Lower leg skin (tissue), 3 donors: ENCODE data around the gene LY6G5C.

Experiments
- POLR2A ChIP-seq, 2 donors: fragments of 450-650 bp; IDR thresholded peaks; one replicate each; pipeline ENCODE4 v1.6.1; 2016 to 2017; ENCODE audit warnings: antibody characterized with exemption in 2 of 2, mild to moderate bottlenecking in 1 of 2, moderate library complexity in 1 of 2
- TF ChIP-seq, protein P1 (sequence below), 3 donors: fragments of 450-650 bp; IDR thresholded peaks; one replicate each; pipeline ENCODE4 v1.5.1; 2016; ENCODE audit warnings: antibody characterized with exemption in 3 of 3, mild to moderate bottlenecking in 3 of 3, moderate library complexity in 2 of 3

GRCh38 chr6:31687321-31687720 lies 6.5 kb upstream of the LY6G5C start:
- TF ChIP-seq, protein P1, sequence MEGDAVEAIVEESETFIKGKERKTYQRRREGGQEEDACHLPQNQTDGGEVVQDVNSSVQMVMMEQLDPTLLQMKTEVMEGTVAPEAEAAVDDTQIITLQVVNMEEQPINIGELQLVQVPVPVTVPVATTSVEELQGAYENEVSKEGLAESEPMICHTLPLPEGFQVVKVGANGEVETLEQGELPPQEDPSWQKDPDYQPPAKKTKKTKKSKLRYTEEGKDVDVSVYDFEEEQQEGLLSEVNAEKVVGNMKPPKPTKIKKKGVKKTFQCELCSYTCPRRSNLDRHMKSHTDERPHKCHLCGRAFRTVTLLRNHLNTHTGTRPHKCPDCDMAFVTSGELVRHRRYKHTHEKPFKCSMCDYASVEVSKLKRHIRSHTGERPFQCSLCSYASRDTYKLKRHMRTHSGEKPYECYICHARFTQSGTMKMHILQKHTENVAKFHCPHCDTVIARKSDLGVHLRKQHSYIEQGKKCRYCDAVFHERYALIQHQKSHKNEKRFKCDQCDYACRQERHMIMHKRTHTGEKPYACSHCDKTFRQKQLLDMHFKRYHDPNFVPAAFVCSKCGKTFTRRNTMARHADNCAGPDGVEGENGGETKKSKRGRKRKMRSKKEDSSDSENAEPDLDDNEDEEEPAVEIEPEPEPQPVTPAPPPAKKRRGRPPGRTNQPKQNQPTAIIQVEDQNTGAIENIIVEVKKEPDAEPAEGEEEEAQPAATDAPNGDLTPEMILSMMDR (IDR thresholded peaks at IDR 0.05): no peak
- TF ChIP-seq POLR2A (IDR thresholded peaks at IDR 0.05): no peak
